Measurements from ENCODE around the gene TRIM66.

DNA sequence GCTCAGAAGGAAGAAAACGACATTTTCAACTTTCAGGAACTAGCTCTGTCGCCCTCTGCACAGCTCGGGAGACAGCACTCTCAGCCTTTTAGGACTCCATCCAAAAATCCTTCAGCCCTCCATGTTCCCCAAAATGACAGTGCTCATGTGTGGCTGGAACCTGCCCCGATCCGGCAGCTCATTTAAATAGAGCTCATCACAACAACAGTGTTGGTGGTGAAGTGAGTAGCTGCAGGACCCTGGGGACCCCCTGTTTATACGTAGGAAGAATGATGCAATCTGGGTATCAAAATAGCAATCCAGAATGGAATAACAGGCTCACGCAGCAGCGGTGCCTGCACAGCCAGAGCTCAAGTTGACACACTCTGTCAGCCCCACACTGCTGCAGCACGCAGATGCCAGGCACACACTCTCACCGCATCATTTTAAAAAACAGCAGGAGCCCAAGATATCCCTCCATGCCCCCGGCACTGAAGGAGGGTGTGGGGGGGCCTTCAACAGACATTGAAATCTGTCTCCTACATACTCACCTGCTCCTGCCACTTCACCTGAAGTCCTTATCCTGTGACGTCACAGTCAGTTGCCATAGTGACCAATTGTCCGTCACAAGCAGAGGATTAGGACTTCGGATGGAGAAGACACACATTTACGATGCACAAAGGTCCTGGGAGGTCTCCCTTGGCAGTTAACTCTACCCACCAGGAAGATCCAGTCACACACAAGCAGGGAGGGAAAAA, 24.0 kb downstream of the TRIM66 start:
- TF ChIP-seq, protein P1, sequence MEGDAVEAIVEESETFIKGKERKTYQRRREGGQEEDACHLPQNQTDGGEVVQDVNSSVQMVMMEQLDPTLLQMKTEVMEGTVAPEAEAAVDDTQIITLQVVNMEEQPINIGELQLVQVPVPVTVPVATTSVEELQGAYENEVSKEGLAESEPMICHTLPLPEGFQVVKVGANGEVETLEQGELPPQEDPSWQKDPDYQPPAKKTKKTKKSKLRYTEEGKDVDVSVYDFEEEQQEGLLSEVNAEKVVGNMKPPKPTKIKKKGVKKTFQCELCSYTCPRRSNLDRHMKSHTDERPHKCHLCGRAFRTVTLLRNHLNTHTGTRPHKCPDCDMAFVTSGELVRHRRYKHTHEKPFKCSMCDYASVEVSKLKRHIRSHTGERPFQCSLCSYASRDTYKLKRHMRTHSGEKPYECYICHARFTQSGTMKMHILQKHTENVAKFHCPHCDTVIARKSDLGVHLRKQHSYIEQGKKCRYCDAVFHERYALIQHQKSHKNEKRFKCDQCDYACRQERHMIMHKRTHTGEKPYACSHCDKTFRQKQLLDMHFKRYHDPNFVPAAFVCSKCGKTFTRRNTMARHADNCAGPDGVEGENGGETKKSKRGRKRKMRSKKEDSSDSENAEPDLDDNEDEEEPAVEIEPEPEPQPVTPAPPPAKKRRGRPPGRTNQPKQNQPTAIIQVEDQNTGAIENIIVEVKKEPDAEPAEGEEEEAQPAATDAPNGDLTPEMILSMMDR (IDR thresholded peaks at IDR 0.05), result no peak
- no peak for TF ChIP-seq ZFX (IDR thresholded peaks at IDR 0.05; ENCODE audit: borderline replicate concordance)

Data from 22Rv1 (cell line).